ENCODE measurements around the gene SMIM20.

- no peak for TF ChIP-seq EZH2phosphoT487 (IDR thresholded peaks at IDR 0.05; ENCODE audit: borderline replicate concordance, low read length)
- TF ChIP-seq CTCF (conservative IDR thresholded peaks at IDR 0.05; ENCODE audit: low read depth, low read length): no peak
Observed at GRCh38 chr4:25970226-25970675, 56.2 kb downstream of the SMIM20 start.
